Measurements from ENCODE around the gene NOS1. TPM values are rescaled to one million over a fixed set of nuclear protein-coding genes. Genes with fewer than 3 reads are reported as not detected.

The NOS1 gene
- total RNA-seq, 1 experiment from 2014 or later = 2.3 TPM

- Histone ChIP-seq H2BK5ac (ENCODE audit: insufficient read length, low read length) (no peak overlapping the region), H3K56ac (ENCODE audit: insufficient read length, low read depth, low read length) (no peak overlapping the region), H4K91ac (ENCODE audit: insufficient read length, low read depth, low read length) (no peak overlapping the region), H3K4me1 (ENCODE audit: insufficient read depth, low read length) (no peaks in the 10 kb centered on the region), H3K4me2 (ENCODE audit: insufficient read depth, insufficient read length, low read length) (no peak overlapping the region), H3K4ac (ENCODE audit: low read depth, low read length) (no peak overlapping the region), H2BK15ac (ENCODE audit: low read depth, low read length) (no peak overlapping the region), H3K23ac (ENCODE audit: insufficient read length, low read depth, low read length) (no peak overlapping the region), H2AFZ (ENCODE audit: low read length) (no peak overlapping the region), H3K23me2 (ENCODE audit: insufficient read length, low read depth, low read length, poor library complexity, severe bottlenecking) (no peaks in the 10 kb centered on the region), H3K18ac (ENCODE audit: insufficient read length, low read depth, low read length) (no peak overlapping the region), H2BK20ac (ENCODE audit: low read depth, low read length, poor library complexity, severe bottlenecking) (no peak overlapping the region), H3K14ac (ENCODE audit: insufficient read depth, low read length) (no peak overlapping the region), H2BK120ac (ENCODE audit: low read depth, low read length, poor library complexity, severe bottlenecking) (no peak overlapping the region), H3K79me2 (ENCODE audit: insufficient read depth, low read length) (no peaks in the 10 kb centered on the region), H3T11ph (ENCODE audit: low read length) (no peak overlapping the region), H2AK5ac (ENCODE audit: insufficient read length, low read length) (no peak overlapping the region), H3K79me1 (ENCODE audit: insufficient read depth, low read depth, low read length, poor library complexity, severe bottlenecking) (no peaks in the 10 kb centered on the region), H3K27ac (ENCODE audit: insufficient read length, low read depth, low read length) (no peak overlapping the region), H3K9ac (ENCODE audit: extremely low read depth, insufficient read length, low read length) (no peak overlapping the region), H4K20me1 (ENCODE audit: control insufficient read depth, insufficient read depth, insufficient read length) (no peaks in the 10 kb centered on the region), H4K8ac (replicated peaks; ENCODE audit: insufficient read length, low read depth, low read length) (no peak overlapping the region), H2BK12ac (ENCODE audit: insufficient read length, low read depth, low read length) (no peak overlapping the region), H3K27me3 (ENCODE audit: insufficient read depth, low read length) (no peaks in the 10 kb centered on the region), H3K9me3 (ENCODE audit: control insufficient read depth, low read depth, low read length) (no peaks in the 10 kb centered on the region), H4K5ac (ENCODE audit: insufficient read length, low read depth, low read length) (no peak overlapping the region)
- Mint-ChIP-seq H3K9me3 (peaks cover 0 to 1% of the 10 kb centered on the region in 2 experiments; a peak in 1 of 5 replicates), H3K4me3 (no peak overlapping the region), H3K27me3 (ENCODE audit: low read depth) (peaks cover 12% of the 10 kb centered on the region), H3K36me3 (ENCODE audit: insufficient read depth in 1 of 3, low read depth in 3 of 3) (no peaks in the 10 kb centered on the region; a peak in 1 of 7 replicates), H3K4me1 (0 out of 4 replicates have a peak, but pooled peaks cover 0 to 6% of the 10 kb centered on the region in 2 experiments), H3K27ac (peak overlapping the region in 1 of 3 experiments; percentile 46; a peak in 1 of 7 replicates)
- no peak for TF ChIP-seq CTCF (conservative IDR thresholded peaks at IDR 0.05)
- no CpG with 5 or more reads among the region's 7 CpGs for WGBS (ENCODE audit: extremely low coverage, insufficient read length, low lambda C conversion rate)
- DNase-seq = no peak
These were observed 32.2 kb upstream of the NOS1 start for GRCh38 chr12:117393656-117394055.
